Testis (tissue), 3 donors: Measurements from ENCODE around the gene WWC2. TPM values are rescaled to one million over a fixed set of nuclear protein-coding genes. Genes with fewer than 3 reads are reported as not detected.

Experiments
- DNase-seq: peaks from one replicate; pipeline ENCODE4 v3.0.0-alpha.2; 2019
- H3K27ac ChIP-seq, 2 donors: fragments of 200-600 bp; sonication (generic); one replicate each; pipeline ENCODE4 v1.5.1; 2019
- H3K27me3 ChIP-seq: fragments of 200-600 bp; sonication (generic); one replicate; pipeline ENCODE4 v1.5.1; 2019
- H3K36me3 ChIP-seq: fragments of 200-600 bp; sonication (generic); one replicate; pipeline ENCODE4 v1.5.1; 2017; ENCODE audit warnings: low read depth; ENCODE audit errors: missing control alignments
- H3K4me1 ChIP-seq: fragments of 200-600 bp; sonication (generic); one replicate; pipeline ENCODE4 v1.5.1; 2019
- H3K4me3 ChIP-seq, 2 donors: fragments of 200-600 bp; sonication (generic); one replicate each; pipeline ENCODE4 v1.5.1; 2017 to 2019
- H3K9me3 ChIP-seq: fragments of 200-600 bp; sonication (generic); one replicate; pipeline ENCODE4 v1.5.1; 2017
- CTCF ChIP-seq, 3 experiments: fragments of 450-650 bp in 2 of 3; fragments of 200-600 bp in 1 of 3; sonication (generic) in 1 of 3; IDR thresholded peaks; one replicate each; pipeline ENCODE4 v1.5.1; 2016 to 2019; ENCODE audit warnings: antibody characterized with exemption in 3 of 3, mild to moderate bottlenecking in 2 of 3, moderate library complexity in 1 of 3
- POLR2A ChIP-seq: fragments of 450-650 bp; IDR thresholded peaks from one replicate; pipeline ENCODE4 v1.6.1; 2017; ENCODE audit warnings: antibody characterized with exemption, mild to moderate bottlenecking, moderate library complexity
- WGBS, 2 donors: methylation state at CpG; one replicate each; pipeline ENCODE4 v1.1.5; 2018; 5-methylcytosine and 5-hydroxymethylcytosine counted together
- intact Hi-C: fragments of 100-400 bp; cut with DNase I; formaldehyde crosslinking; loops from one replicate; pipeline ENCODE4 v1.15.1; 2023; ENCODE audit warnings: low total_unique reads
- polyA plus RNA-seq: library from polyadenylated mRNA; stranded (reverse); fragments of 350-450 nt; fragmentation: Illumina TruSeq; extraction: RNeasy Lipid Tissue Mini Kit (QIAGEN cat#74804); gene quantifications from one replicate; pipeline ENCODE4 v1.2.3, GENCODE V29; 2014; ENCODE audit warnings: low read depth, low replicate concordance; ENCODE audit not compliant: insufficient read depth
- total RNA-seq, 2 donors: library from RNA; depleted of rRNA; stranded (reverse); fragments of >200 nt; gene quantifications; one replicate each; pipeline ENCODE4 v1.2.3, GENCODE V29; 2016

Gene WWC2
- total and polyA plus RNA-seq, 3 donors from 2014 or later: 34.4 to 76.7 (median 64.2) TPM

GRCh38 chr4:183254162-183254561, 155.1 kb downstream of the WWC2 start:
- no peaks in the 10 kb centered on the region for H3K27me3 ChIP-seq
- TF ChIP-seq POLR2A (no peak), CTCF (IDR thresholded peaks at IDR 0.05) (no peak)
- intact Hi-C loops: loop anchor here (10.0 kb wide), 1 partner anchor 329 kb away; no protein-coding TSS in a partner anchor
- DNase-seq: no peak
- no peaks in the 10 kb centered on the region for H3K4me1 ChIP-seq
- no peak overlapping the region for H3K4me3 ChIP-seq
- no peaks in the 10 kb centered on the region for H3K9me3 ChIP-seq
- WGBS, 2 donors: 53 to 59% methylated on average over 6 of the region's 6 CpGs
- no peaks in the 10 kb centered on the region for H3K36me3 ChIP-seq
- H3K27ac ChIP-seq: no peak overlapping the region

DNA sequence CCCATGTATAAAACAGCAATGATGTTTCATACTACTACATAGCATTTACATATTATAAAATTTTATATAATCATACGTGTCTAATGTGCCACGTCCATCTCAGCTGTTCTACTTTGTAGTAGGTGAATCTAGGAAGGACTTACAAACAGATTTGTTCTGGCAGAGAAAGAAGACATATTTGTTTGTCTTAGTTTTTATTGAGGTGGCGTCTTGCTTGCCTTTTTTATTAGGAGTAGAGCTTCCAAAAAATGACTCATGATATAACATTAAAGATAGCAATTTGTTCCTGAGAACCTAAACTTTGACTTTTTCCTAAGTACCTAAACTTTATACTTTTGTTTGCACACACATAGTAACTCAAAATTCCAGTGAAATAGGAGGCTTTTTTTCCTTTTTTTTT, 156.4 kb downstream of the WWC2 start:
- no peak overlapping the region for H3K4me3 ChIP-seq
- no peaks in the 10 kb centered on the region for H3K36me3 ChIP-seq
- 72 to 82% methylated on average over 3 of the region's 3 CpGs for WGBS, 2 donors
- H3K4me1 ChIP-seq: no peaks in the 10 kb centered on the region
- H3K9me3 ChIP-seq: no peaks in the 10 kb centered on the region
- H3K27me3 ChIP-seq: no peaks in the 10 kb centered on the region
- TF ChIP-seq CTCF (IDR thresholded peaks at IDR 0.05) (no peak), POLR2A (no peak)
- H3K27ac ChIP-seq: no peak overlapping the region
- intact Hi-C loops: loop anchor here (5.0 to 10.0 kb wide), 2 partner anchors 178 to 331 kb away; no protein-coding TSS in a partner anchor
- DNase-seq: no peak

GRCh38 chr4:183256343-183256742, 157.3 kb downstream of the WWC2 start:
- TF ChIP-seq CTCF (IDR thresholded peaks at IDR 0.05) (no peak), POLR2A (no peak)
- no peak overlapping the region for H3K27ac ChIP-seq

DNA sequence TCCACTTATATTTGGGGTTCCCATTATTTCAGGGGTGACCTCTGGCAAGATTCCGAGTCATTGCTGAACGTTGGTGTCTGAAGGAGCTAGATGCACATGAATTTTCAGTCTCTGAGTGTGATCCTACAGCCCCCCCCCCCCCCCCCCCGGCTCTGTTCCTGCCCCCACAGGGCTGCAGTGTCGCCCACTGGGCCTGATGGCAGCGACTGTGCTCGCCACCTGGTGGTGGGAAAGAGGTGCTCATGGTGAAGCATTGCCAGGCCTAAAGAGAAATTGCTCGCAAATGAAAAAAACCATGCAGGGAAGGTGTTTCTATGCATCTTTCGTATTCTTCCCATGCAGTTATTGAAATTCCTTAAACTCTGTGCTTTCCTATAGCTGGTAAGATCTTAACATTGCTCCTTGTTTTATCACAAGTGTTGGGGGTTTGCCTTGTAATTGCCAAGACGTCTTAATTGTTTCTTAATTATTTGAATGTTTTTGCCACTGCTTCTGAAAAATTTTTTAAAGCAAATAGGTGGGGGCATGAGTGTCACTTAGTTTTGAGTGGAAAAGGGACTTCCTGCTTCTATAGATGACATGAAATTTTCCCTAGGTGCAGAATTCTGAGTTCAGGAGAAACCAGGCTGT, 157.8 kb downstream of the WWC2 start:
- no peaks in the 10 kb centered on the region for H3K4me1 ChIP-seq
- H3K4me3 ChIP-seq: no peak overlapping the region
- 46 to 48% methylated on average over 9 of the region's 9 CpGs for WGBS, 2 donors
- no peaks in the 10 kb centered on the region for H3K36me3 ChIP-seq
- H3K27ac ChIP-seq: no peak overlapping the region
- no peaks in the 10 kb centered on the region for H3K27me3 ChIP-seq
- intact Hi-C loops: loop anchor here (5.0 to 10.0 kb wide), 2 partner anchors 180 to 332 kb away; no protein-coding TSS in a partner anchor
- peak; percentile 71 for DNase-seq
- peak; percentile 59 to 79 (median 64) for TF ChIP-seq CTCF (IDR thresholded peaks at IDR 0.05)
- no peak for TF ChIP-seq POLR2A
- H3K9me3 ChIP-seq: no peaks in the 10 kb centered on the region

More at GRCh38 chr4:183256343-183256742, 157.3 kb downstream of the WWC2 start:
- DNase-seq: no peak
- no peaks in the 10 kb centered on the region for H3K27me3 ChIP-seq
- H3K9me3 ChIP-seq: no peaks in the 10 kb centered on the region
- H3K36me3 ChIP-seq: no peaks in the 10 kb centered on the region
- intact Hi-C loops: loop anchor here (5.0 to 10.0 kb wide), 2 partner anchors 179 to 332 kb away; no protein-coding TSS in a partner anchor
- no peak overlapping the region for H3K4me3 ChIP-seq
- WGBS, 2 donors: 54 to 56% methylated on average over 6 of the region's 6 CpGs
- H3K4me1 ChIP-seq: no peaks in the 10 kb centered on the region

DNA sequence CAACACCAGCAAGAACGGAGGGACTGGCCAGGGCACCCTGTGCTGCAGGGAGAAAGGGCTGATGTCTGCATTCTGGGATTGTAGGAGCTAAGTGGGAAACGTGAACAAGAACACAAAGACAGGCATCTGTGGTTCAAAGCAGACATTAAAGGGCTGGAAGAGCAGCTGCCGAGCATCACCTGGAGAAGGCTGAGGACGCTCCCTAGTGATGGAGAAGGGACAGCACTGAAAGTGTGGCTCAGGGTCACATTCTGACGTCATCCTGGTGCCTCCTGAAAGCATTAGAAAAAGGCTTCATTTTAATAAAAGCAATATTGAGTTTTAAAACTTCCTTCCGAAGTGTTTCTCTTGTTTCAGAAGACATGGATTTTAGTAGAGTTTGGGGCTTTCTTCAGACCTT, 158.8 kb downstream of the WWC2 start:
- no peak overlapping the region for H3K4me3 ChIP-seq
- intact Hi-C loops: loop anchor here (5.0 to 10.0 kb wide), 2 partner anchors 181 to 333 kb away; no protein-coding TSS in a partner anchor
- WGBS, 2 donors: 83 to 86% methylated on average over 6 of the region's 6 CpGs
- no peaks in the 10 kb centered on the region for H3K36me3 ChIP-seq
- no peak overlapping the region for H3K27ac ChIP-seq
- H3K27me3 ChIP-seq: no peaks in the 10 kb centered on the region
- H3K4me1 ChIP-seq: no peaks in the 10 kb centered on the region
- no peak for DNase-seq
- no peak for TF ChIP-seq POLR2A
- TF ChIP-seq CTCF (IDR thresholded peaks at IDR 0.05): no peak
- H3K9me3 ChIP-seq: no peaks in the 10 kb centered on the region
